GM12892 (cell line): Measurements from ENCODE around the gene EPHB2.

Experiments
- POLR2A ChIP-seq: IDR thresholded peaks from 2 replicates; pipeline ENCODE4 v1.6.1; 2011; ENCODE audit warnings: low read depth, low read length, control low read depth
- POLR2AphosphoS5 ChIP-seq: IDR thresholded peaks from 2 replicates; pipeline ENCODE4 v1.6.1; 2011; ENCODE audit warnings: low read depth, low read length, control low read depth

DNA sequence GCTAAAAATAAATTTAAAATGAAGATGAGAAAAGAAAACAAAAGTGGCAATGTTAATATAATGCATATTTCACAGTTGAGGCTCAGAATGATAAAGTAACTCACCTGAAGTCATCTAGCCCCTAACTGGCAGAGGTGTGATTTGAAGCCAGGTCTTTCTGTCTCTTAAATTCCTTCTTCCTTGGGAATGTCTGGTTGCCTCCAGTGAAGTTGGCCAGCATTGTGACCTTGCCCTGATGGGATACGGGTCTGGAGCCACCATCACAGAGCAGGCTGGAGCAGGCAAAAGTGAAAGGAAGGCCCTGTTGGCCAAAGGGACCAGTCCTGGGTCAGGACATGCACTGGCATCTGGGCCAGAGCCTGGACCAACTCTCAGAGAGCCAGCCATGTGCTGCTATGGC, 111.7 kb downstream of the EPHB2 start:
- TF ChIP-seq POLR2AphosphoS5 (no peak), POLR2A (no peak)
